Measurements from ENCODE around the gene ZSWIM1. TPM values are rescaled to one million over a fixed set of nuclear protein-coding genes. Genes with fewer than 3 reads are reported as not detected.

ZSWIM1 gene
- polyA plus RNA-seq, 3 donors = 15.3 to 18.9 (median 16.6) TPM

- DNase-seq (ENCODE audit: extremely low read depth in 1 of 11, low read depth in 9 of 11, low spot score in 4 of 11) = no peak
Measured at GRCh38 chr20:45878076-45878761, 2.8 kb upstream of the ZSWIM1 start.

DNA sequence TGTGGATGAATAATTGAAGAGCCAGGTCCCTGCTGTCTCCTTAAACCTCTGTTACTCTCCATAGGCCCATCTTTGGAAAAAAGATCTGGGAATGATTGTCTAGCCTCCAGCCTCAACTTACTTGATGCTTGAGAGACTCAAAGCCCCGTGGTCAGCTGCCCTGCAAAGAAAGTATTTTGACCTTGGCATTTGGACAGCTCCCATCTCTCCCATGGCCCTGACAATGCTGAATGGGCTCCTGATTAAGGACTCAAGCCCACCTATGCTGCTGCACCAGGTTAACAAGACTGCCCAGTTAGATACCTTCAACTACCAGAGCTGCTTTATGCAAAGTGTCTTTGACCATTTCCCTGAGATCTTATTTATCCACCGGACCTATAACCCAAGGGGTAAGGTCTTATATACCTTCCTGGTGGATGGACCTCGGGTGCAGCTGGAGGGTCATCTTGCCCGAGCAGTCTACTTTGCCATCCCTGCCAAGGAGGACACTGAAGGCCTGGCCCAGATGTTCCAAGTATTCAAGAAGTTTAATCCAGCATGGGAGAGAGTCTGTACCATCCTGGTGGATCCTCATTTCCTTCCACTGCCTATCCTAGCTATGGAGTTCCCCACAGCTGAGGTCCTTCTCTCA, 1.6 kb downstream of the ZSWIM1 start:
- DNase-seq (ENCODE audit: extremely low read depth in 1 of 11, low read depth in 9 of 11, low spot score in 4 of 11) = no peak

DNA sequence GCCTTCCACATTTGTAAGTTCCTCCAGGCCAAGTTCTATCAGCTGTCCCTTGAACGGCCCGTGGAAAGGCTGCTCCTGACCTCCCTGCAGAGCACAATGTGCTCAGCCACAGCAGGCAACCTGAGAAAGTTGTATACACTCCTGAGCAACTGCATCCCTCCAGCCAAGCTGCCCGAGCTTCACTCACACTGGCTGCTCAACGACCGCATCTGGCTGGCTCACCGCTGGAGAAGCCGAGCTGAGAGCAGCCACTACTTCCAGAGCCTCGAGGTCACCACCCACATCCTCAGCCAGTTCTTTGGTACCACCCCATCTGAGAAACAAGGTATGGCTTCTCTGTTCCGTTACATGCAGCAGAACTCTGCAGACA, 2.1 kb downstream of the ZSWIM1 start:
- DNase-seq (ENCODE audit: extremely low read depth in 1 of 11, low read depth in 9 of 11, low spot score in 4 of 11) = no peak

- DNase-seq (ENCODE audit: extremely low read depth in 1 of 11, low read depth in 9 of 11, low spot score in 4 of 11) = no peak
Measured at GRCh38 chr20:45886590-45887345, 5.7 kb downstream of the ZSWIM1 start.

DNA sequence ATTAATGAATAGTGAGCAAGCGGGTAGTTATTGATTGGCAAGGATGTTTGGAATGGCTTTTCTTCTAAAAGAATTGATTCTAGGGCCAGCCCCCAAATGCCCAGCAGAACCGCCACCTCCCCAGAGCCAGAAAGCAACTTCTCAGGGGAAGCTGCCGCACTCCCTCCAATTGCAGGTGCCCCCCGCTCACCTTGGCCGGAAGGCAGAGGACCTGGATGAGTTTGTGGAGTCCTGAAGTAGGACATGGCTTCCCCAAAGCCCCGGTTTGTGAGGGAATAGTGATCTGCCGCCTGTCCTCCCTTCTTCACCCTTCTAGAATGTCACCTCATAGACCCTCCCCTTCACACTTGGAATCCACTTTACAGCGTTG, 6.3 kb downstream of the ZSWIM1 start, which contains the start of gene SPATA25:
TSS of gene SPATA25 (minus strand) at position 277 of the 370 bp plus-strand sequence. CDS start at position 245, 32 bp downstream.
- DNase-seq (ENCODE audit: extremely low read depth in 1 of 11, low read depth in 9 of 11, low spot score in 4 of 11) = no peak

GRCh38 chr20:45888681-45889080, 7.7 kb downstream of the ZSWIM1 start:
- DNase-seq (ENCODE audit: extremely low read depth in 1 of 11, low read depth in 9 of 11, low spot score in 4 of 11) = no peak

GRCh38 chr20:45890077-45890984, 9.3 kb downstream of the ZSWIM1 start:
- DNase-seq (ENCODE audit: extremely low read depth in 1 of 11, low read depth in 9 of 11, low spot score in 4 of 11) = peak in 10 of 11 donors; percentile 62 to 88 (median 79)

- peak; percentile 77 to 90 (median 87) for DNase-seq (ENCODE audit: extremely low read depth in 1 of 11, low read depth in 9 of 11, low spot score in 4 of 11)
Measured at GRCh38 chr20:45890985-45891983, 10.3 kb downstream of the ZSWIM1 start, which contains the start of the genes CTSA and NEURL2. Gene CTSA (plus strand): TSS chr20:45891335. CDS start chr20:45891569, 234 bp downstream. Gene NEURL2 (minus strand): TSS chr20:45891208. CDS start chr20:45890991, 217 bp downstream.

GRCh38 chr20:45892049-45892825, 11.2 kb downstream of the ZSWIM1 start:
- no peak for DNase-seq (ENCODE audit: extremely low read depth in 1 of 11, low read depth in 9 of 11, low spot score in 4 of 11)

- DNase-seq (ENCODE audit: extremely low read depth in 1 of 11, low read depth in 9 of 11, low spot score in 4 of 11) = no peak
Measured at GRCh38 chr20:45892828-45893500, 11.9 kb downstream of the ZSWIM1 start.

DNA sequence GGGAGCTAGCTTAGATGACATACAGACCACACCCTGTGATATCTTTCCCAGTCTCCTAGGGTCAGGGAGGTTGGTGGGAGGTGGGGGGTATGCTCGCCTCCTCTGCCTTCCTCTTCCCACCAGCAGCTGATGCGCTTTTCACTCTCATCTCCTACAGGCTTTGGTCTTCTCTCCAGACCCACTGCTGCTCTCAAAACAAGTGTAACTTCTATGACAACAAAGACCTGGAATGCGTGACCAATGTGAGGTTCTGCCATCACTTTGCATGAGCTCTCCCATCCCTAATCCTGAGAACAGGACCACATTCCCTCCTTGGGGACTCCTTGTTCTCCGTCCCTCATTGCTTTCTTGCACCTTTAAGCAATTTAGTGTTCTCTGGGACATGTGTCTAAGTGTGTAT, 12.8 kb downstream of the ZSWIM1 start:
- DNase-seq (ENCODE audit: extremely low read depth in 1 of 11, low read depth in 9 of 11, low spot score in 4 of 11) = no peak

DNA sequence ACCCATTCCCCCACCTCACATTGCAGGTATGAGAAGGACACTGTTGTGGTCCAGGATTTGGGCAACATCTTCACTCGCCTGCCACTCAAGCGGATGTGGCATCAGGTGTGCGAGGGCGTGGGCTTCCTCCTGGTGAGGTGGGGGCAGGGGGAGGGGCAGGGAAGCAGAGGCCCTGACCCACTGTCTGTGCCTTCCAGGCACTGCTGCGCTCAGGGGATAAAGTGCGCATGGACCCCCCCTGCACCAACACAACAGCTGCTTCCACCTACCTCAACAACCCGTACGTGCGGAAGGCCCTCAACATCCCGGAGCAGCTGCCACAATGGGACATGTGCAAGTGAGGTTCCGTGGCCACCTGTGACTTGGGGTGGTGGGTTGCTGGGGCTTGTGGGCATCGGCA, 13.8 kb downstream of the ZSWIM1 start:
- DNase-seq (ENCODE audit: extremely low read depth in 1 of 11, low read depth in 9 of 11, low spot score in 4 of 11) = no peak

GRCh38 chr20:45896641-45897161, 15.7 kb downstream of the ZSWIM1 start:
- no peak for DNase-seq (ENCODE audit: extremely low read depth in 1 of 11, low read depth in 9 of 11, low spot score in 4 of 11)

- no peak for DNase-seq (ENCODE audit: extremely low read depth in 1 of 11, low read depth in 9 of 11, low spot score in 4 of 11)
Measured at GRCh38 chr20:45897289-45897688, 16.3 kb downstream of the ZSWIM1 start.

DNA sequence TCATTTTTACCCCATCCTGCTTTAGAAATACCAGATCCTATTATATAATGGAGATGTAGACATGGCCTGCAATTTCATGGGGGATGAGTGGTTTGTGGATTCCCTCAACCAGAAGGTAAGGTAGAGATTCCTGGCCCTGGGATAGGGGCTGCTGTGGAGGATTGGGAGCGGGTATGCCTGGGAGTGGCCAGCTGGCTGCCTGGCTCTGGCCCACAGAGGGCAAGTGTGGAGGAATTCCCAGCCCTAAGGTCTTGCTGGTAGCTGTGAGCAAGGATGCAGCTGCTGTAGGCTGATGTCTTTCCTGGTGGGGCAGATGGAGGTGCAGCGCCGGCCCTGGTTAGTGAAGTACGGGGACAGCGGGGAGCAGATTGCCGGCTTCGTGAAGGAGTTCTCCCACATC, 16.7 kb downstream of the ZSWIM1 start:
- no peak for DNase-seq (ENCODE audit: extremely low read depth in 1 of 11, low read depth in 9 of 11, low spot score in 4 of 11)

DNA sequence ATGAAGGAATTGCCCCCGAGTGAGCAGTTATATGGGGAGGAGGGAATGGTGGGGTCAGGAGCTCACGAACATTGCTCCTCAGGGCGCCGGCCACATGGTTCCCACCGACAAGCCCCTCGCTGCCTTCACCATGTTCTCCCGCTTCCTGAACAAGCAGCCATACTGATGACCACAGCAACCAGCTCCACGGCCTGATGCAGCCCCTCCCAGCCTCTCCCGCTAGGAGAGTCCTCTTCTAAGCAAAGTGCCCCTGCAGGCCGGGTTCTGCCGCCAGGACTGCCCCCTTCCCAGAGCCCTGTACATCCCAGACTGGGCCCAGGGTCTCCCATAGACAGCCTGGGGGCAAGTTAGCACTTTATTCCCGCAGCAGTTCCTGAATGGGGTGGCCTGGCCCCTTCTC, 17.3 kb downstream of the ZSWIM1 start:
- DNase-seq (ENCODE audit: extremely low read depth in 1 of 11, low read depth in 9 of 11, low spot score in 4 of 11) = no peak
